ENCODE data around the gene CDH4. TPM values are rescaled to one million over a fixed set of nuclear protein-coding genes. Genes with fewer than 3 reads are reported as not detected.
A peak's percentile ranks its signal among the peaks of the same experiment; 100 is the strongest.
"Not testable (repeated sequence)": the region's sequence is repeated elsewhere in the genome, so short reads cannot be mapped to it uniquely, and the experiment has no call there.

CDH4 gene
- total RNA-seq, 1 donor from 2014 or later: 12.1 TPM

- Histone ChIP-seq H3K36me3 (ENCODE audit: control insufficient read depth, insufficient read depth, low read length) (no peaks in the 10 kb centered on the region), H3K4me3 (ENCODE audit: low read depth, low read length) (no peak overlapping the region), H3K27me3 (ENCODE audit: control insufficient read depth, insufficient read depth, low read length) (no peaks in the 10 kb centered on the region)
- FAIRE-seq (peak; percentile 60), DNase-seq (ENCODE audit: low read depth) (no peak)
- TF ChIP-seq CTCF (IDR thresholded peaks at IDR 0.05; ENCODE audit: insufficient read depth, low read length, severe bottlenecking): no peak
These were observed 225.4 kb downstream of the CDH4 start for GRCh38 chr20:61477451-61477861.

GRCh38 chr20:61478094-61478493 is 226.0 kb downstream of the CDH4 start:
- DNase-seq (ENCODE audit: low read depth) (no peak), FAIRE-seq (no peak)
- H3K27me3 ChIP-seq (ENCODE audit: control insufficient read depth, insufficient read depth, low read length): no peaks in the 10 kb centered on the region
- no peak overlapping the region for H3K4me3 ChIP-seq (ENCODE audit: low read depth, low read length)
- H3K36me3 ChIP-seq (ENCODE audit: control insufficient read depth, insufficient read depth, low read length): no peaks in the 10 kb centered on the region
- TF ChIP-seq CTCF (IDR thresholded peaks at IDR 0.05; ENCODE audit: insufficient read depth, low read length, severe bottlenecking): no peak

- Histone ChIP-seq H3K4me3 (ENCODE audit: low read depth, low read length) (no peak overlapping the region), H3K36me3 (ENCODE audit: control insufficient read depth, insufficient read depth, low read length) (no peaks in the 10 kb centered on the region), H3K27me3 (ENCODE audit: control insufficient read depth, insufficient read depth, low read length) (no peaks in the 10 kb centered on the region)
- FAIRE-seq (no peak), DNase-seq (ENCODE audit: low read depth) (no peak)
- TF ChIP-seq CTCF (IDR thresholded peaks at IDR 0.05; ENCODE audit: insufficient read depth, low read length, severe bottlenecking): no peak
These were observed 226.7 kb downstream of the CDH4 start for GRCh38 chr20:61478611-61479305.

- H3K27me3 ChIP-seq (ENCODE audit: control insufficient read depth, insufficient read depth, low read length); H3K4me3 ChIP-seq (ENCODE audit: low read depth, low read length); FAIRE-seq; H3K36me3 ChIP-seq (ENCODE audit: control insufficient read depth, insufficient read depth, low read length); DNase-seq (ENCODE audit: low read depth): not testable (repeated sequence)
These were observed 227.4 kb downstream of the CDH4 start for GRCh38 chr20:61479433-61479832.

GRCh38 chr20:61480158-61480825 is 228.2 kb downstream of the CDH4 start:
- DNase-seq (ENCODE audit: low read depth) (no peak), FAIRE-seq (no peak)
- TF ChIP-seq CTCF (IDR thresholded peaks at IDR 0.05; ENCODE audit: insufficient read depth, low read length, severe bottlenecking): no peak
- no peaks in the 10 kb centered on the region for H3K27me3 ChIP-seq (ENCODE audit: control insufficient read depth, insufficient read depth, low read length)
- H3K4me3 ChIP-seq (ENCODE audit: low read depth, low read length): no peak overlapping the region
- H3K36me3 ChIP-seq (ENCODE audit: control insufficient read depth, insufficient read depth, low read length): no peaks in the 10 kb centered on the region

GRCh38 chr20:61482056-61482887 is 230.2 kb downstream of the CDH4 start:
- no peak for FAIRE-seq
- DNase-seq (ENCODE audit: low read depth): peak; percentile 32

More at GRCh38 chr20:61482056-61482887, 230.2 kb downstream of the CDH4 start:
- Histone ChIP-seq H3K27me3 (ENCODE audit: control insufficient read depth, insufficient read depth, low read length) (no peaks in the 10 kb centered on the region), H3K4me3 (ENCODE audit: low read depth, low read length) (no peak overlapping the region), H3K36me3 (ENCODE audit: control insufficient read depth, insufficient read depth, low read length) (no peaks in the 10 kb centered on the region)
- no peak for TF ChIP-seq CTCF (IDR thresholded peaks at IDR 0.05; ENCODE audit: insufficient read depth, low read length, severe bottlenecking)
